OCI-LY1 (cell line): ENCODE results near the gene SNX1.

Experiments used
- H2AFZ ChIP-seq: fragments of 200-600 bp; sonication (generic), shearing (Covaris generic); 2 replicates; pipeline ENCODE4 v1.6.0; 2014; ENCODE audit warnings: antibody characterized with exemption, mild to moderate bottlenecking, low read length
- H3F3A ChIP-seq: fragments of 200-600 bp; sonication (generic), shearing (Covaris generic); 2 replicates; pipeline ENCODE4 v1.6.0; 2014; ENCODE audit warnings: mild to moderate bottlenecking, antibody characterized with exemption, low read length, moderate library complexity; ENCODE audit not compliant: insufficient read depth
- H3K27ac ChIP-seq: fragments of 200-600 bp; sonication (generic); 2 replicates; pipeline ENCODE4 v1.5.1; 2014; ENCODE audit warnings: low read length, mixed run types, mild to moderate bottlenecking, low read depth; ENCODE audit not compliant: poor library complexity, severe bottlenecking
- H3K27me3 ChIP-seq: fragments of 200-600 bp; sonication (generic); 2 replicates; pipeline ENCODE4 v1.6.0; 2014; ENCODE audit warnings: antibody characterized with exemption, mild to moderate bottlenecking, low read length, moderate library complexity; ENCODE audit not compliant: insufficient read depth
- H3K36me3 ChIP-seq: fragments of 200-600 bp; sonication (generic); 2 replicates; pipeline ENCODE4 v1.6.1; 2014; ENCODE audit warnings: mild to moderate bottlenecking, antibody characterized with exemption, low read length, moderate library complexity, mixed read lengths; ENCODE audit not compliant: insufficient read depth
- H3K4me1 ChIP-seq: fragments of 200-600 bp; sonication (generic); 2 replicates; pipeline ENCODE4 v1.5.1; 2014; ENCODE audit warnings: mild to moderate bottlenecking, low read length, moderate library complexity; ENCODE audit not compliant: insufficient read depth, severe bottlenecking
- H3K4me2 ChIP-seq: fragments of 200-600 bp; sonication (generic), shearing (Covaris generic); 2 replicates; pipeline ENCODE4 v1.6.1; 2014; ENCODE audit warnings: low read length
- H3K4me3 ChIP-seq: fragments of 200-600 bp; sonication (generic); 2 replicates; pipeline ENCODE4 v1.5.1; 2014; ENCODE audit warnings: low read length, low read depth, mild to moderate bottlenecking, mixed read lengths; ENCODE audit not compliant: poor library complexity, severe bottlenecking
- H3K79me2 ChIP-seq: fragments of 200-600 bp; shearing (Covaris generic); 2 replicates; pipeline ENCODE4 v1.6.1; 2016; ENCODE audit warnings: mixed run types, low read length, mixed read lengths; ENCODE audit not compliant: insufficient read depth
- H3K9ac ChIP-seq: fragments of 200-600 bp; sonication (generic), shearing (Covaris generic); 2 replicates; pipeline ENCODE4 v1.6.1; 2014; ENCODE audit warnings: mild to moderate bottlenecking, low read length, mixed read lengths
- H3K9me2 ChIP-seq: fragments of 200-600 bp; sonication (generic), shearing (Covaris generic); 2 replicates; pipeline ENCODE4 v1.6.1; 2014; ENCODE audit warnings: low read depth, mild to moderate bottlenecking, low read length, mixed read lengths
- H3K9me3 ChIP-seq: fragments of 200-600 bp; shearing (Covaris generic); 2 replicates; pipeline ENCODE4 v1.6.1; 2014; ENCODE audit warnings: low read length, mixed read lengths
- H4K20me1 ChIP-seq: fragments of 200-600 bp; sonication (generic), shearing (Covaris generic); 2 replicates; pipeline ENCODE4 v1.6.0; 2016; ENCODE audit warnings: mild to moderate bottlenecking, low read length; ENCODE audit not compliant: insufficient read depth
- CTCF ChIP-seq: fragments of 200-600 bp; sonication (generic), shearing (Covaris generic); IDR thresholded peaks from 2 replicates; pipeline ENCODE4 v1.5.1; 2017; ENCODE audit warnings: mild to moderate bottlenecking, antibody characterized with exemption, low read length, moderate library complexity, mixed read lengths
- EZH2 ChIP-seq: fragments of 200-600 bp; sonication (generic), shearing (Covaris generic); IDR thresholded peaks from 2 replicates; pipeline ENCODE4 v1.8.0; 2017; ENCODE audit warnings: borderline replicate concordance, mixed run types, mild to moderate bottlenecking, antibody characterized with exemption, low read length, moderate library complexity, mixed read lengths

Gene SNX1

GRCh38 chr15:64185146-64185911 lies 89.5 kb downstream of the SNX1 start:
- Histone ChIP-seq H3F3A (no peaks in the 10 kb centered on the region), H3K4me3 (no peak overlapping the region), H3K79me2 (no peaks in the 10 kb centered on the region), H2AFZ (no peak overlapping the region), H3K9ac (no peak overlapping the region), H3K27ac (no peak overlapping the region), H3K27me3 (no peaks in the 10 kb centered on the region), H3K9me2 (no peaks in the 10 kb centered on the region), H3K9me3 (no peaks in the 10 kb centered on the region), H4K20me1 (no peaks in the 10 kb centered on the region), H3K4me2 (no peak overlapping the region), H3K36me3 (peaks cover 8% of the 10 kb centered on the region), H3K4me1 (peaks cover 9% of the 10 kb centered on the region)
- TF ChIP-seq CTCF (no peak), EZH2 (no peak)

- no peaks in the 10 kb centered on the region for H3K27me3 ChIP-seq
- no peaks in the 10 kb centered on the region for H4K20me1 ChIP-seq
- H3K79me2 ChIP-seq = no peaks in the 10 kb centered on the region
- no peaks in the 10 kb centered on the region for H3F3A ChIP-seq
- TF ChIP-seq EZH2 (no peak), CTCF (no peak)
- no peak overlapping the region for H2AFZ ChIP-seq
- H3K27ac ChIP-seq = no peak overlapping the region
- H3K4me1 ChIP-seq = no peaks in the 10 kb centered on the region
- H3K9me2 ChIP-seq = no peaks in the 10 kb centered on the region
- peaks cover 8% of the 10 kb centered on the region for H3K36me3 ChIP-seq
- no peak overlapping the region for H3K9ac ChIP-seq
- H3K4me2 ChIP-seq = no peak overlapping the region
- no peak overlapping the region for H3K4me3 ChIP-seq
- H3K9me3 ChIP-seq = no peaks in the 10 kb centered on the region
These were observed 91.8 kb downstream of the SNX1 start for GRCh38 chr15:64187396-64188191.
